H9 (cell line): ENCODE data around the gene FAAP100. TPM values are rescaled to one million over a fixed set of nuclear protein-coding genes. Genes with fewer than 3 reads are reported as not detected.

Experiments
- DNase-seq: peaks from one replicate; pipeline ENCODE4 v3.0.0-alpha.2; 2017
- H2AFZ ChIP-seq: one replicate; pipeline ENCODE4 v1.6.1; 2013; ENCODE audit warnings: mild to moderate bottlenecking, low read length, control low read depth, moderate library complexity
- H2AK5ac ChIP-seq: 2 replicates; pipeline ENCODE4 v1.6.1; 2013; ENCODE audit warnings: low read length, control low read depth, mixed read lengths; ENCODE audit not compliant: insufficient read length
- H2BK120ac ChIP-seq: one replicate; pipeline ENCODE4 v1.6.1; 2013; ENCODE audit warnings: low read depth, mild to moderate bottlenecking, low read length, control low read depth, inconsistent platforms; ENCODE audit not compliant: poor library complexity, severe bottlenecking
- H2BK12ac ChIP-seq: 2 replicates; pipeline ENCODE4 v1.6.1; 2013; ENCODE audit warnings: low read length, control low read depth, mixed read lengths, low read depth; ENCODE audit not compliant: insufficient read length
- H2BK15ac ChIP-seq: 2 replicates; pipeline ENCODE4 v1.6.1; 2013; ENCODE audit warnings: low read depth, low read length, control low read depth
- H2BK20ac ChIP-seq: one replicate; pipeline ENCODE4 v1.6.1; 2013; ENCODE audit warnings: low read depth, mild to moderate bottlenecking, low read length, control low read depth, inconsistent platforms; ENCODE audit not compliant: poor library complexity, severe bottlenecking
- H2BK5ac ChIP-seq: 2 replicates; pipeline ENCODE4 v1.6.1; 2013; ENCODE audit warnings: low read length, control low read depth, mixed read lengths; ENCODE audit not compliant: insufficient read length
- H3K14ac ChIP-seq: 2 replicates; pipeline ENCODE4 v1.6.1; 2013; ENCODE audit warnings: low read length, control low read depth; ENCODE audit not compliant: insufficient read depth
- H3K18ac ChIP-seq: 2 replicates; pipeline ENCODE4 v1.6.1; 2013; ENCODE audit warnings: low read depth, mild to moderate bottlenecking, mixed read lengths, low read length, control low read depth; ENCODE audit not compliant: insufficient read length
- H3K23ac ChIP-seq: 2 replicates; pipeline ENCODE4 v1.6.1; 2013; ENCODE audit warnings: low read length, control low read depth, mixed read lengths, low read depth; ENCODE audit not compliant: insufficient read length
- H3K23me2 ChIP-seq: 2 replicates; pipeline ENCODE4 v1.6.1; 2013; ENCODE audit warnings: low read depth, mild to moderate bottlenecking, mixed read lengths, low read length, control low read depth; ENCODE audit not compliant: insufficient read length, poor library complexity, severe bottlenecking
- H3K27ac ChIP-seq: 2 replicates; pipeline ENCODE4 v1.5.1; 2013; ENCODE audit warnings: low read length, control low read depth, mixed read lengths, low read depth; ENCODE audit not compliant: insufficient read length
- H3K27me3 ChIP-seq: 2 replicates; pipeline ENCODE4 v1.6.1; 2013; ENCODE audit warnings: low read length, control low read depth, inconsistent platforms; ENCODE audit not compliant: insufficient read depth
- H3K4ac ChIP-seq: 2 replicates; pipeline ENCODE4 v1.6.1; 2013; ENCODE audit warnings: low read depth, mild to moderate bottlenecking, control low read depth, inconsistent platforms, low read length, moderate library complexity
- H3K4me1 ChIP-seq: 2 replicates; pipeline ENCODE4 v1.6.1; 2013; ENCODE audit warnings: low read length, control low read depth, inconsistent platforms; ENCODE audit not compliant: insufficient read depth
- H3K4me2 ChIP-seq: 2 replicates; pipeline ENCODE4 v1.6.1; 2013; ENCODE audit warnings: low read length, control low read depth, mixed read lengths; ENCODE audit not compliant: insufficient read length, insufficient read depth
- H3K56ac ChIP-seq: 2 replicates; pipeline ENCODE4 v1.6.1; 2013; ENCODE audit warnings: low read depth, mild to moderate bottlenecking, mixed read lengths, low read length, control low read depth; ENCODE audit not compliant: insufficient read length
- H3K79me1 ChIP-seq: 2 replicates; pipeline ENCODE4 v1.6.1; 2013; ENCODE audit warnings: low read depth, mild to moderate bottlenecking, moderate library complexity, low read length, control low read depth, inconsistent platforms; ENCODE audit not compliant: insufficient read depth, poor library complexity, severe bottlenecking
- H3K79me2 ChIP-seq: 2 replicates; pipeline ENCODE4 v1.6.1; 2013; ENCODE audit warnings: low read length, control low read depth, inconsistent platforms; ENCODE audit not compliant: insufficient read depth
- H3K9ac ChIP-seq: 2 replicates; pipeline ENCODE4 v1.6.1; 2013; ENCODE audit warnings: low read length, control low read depth, mixed read lengths; ENCODE audit not compliant: insufficient read length; ENCODE audit errors: extremely low read depth
- H3K9me3 ChIP-seq: one replicate; pipeline ENCODE4 v1.6.1; 2013; ENCODE audit warnings: low read depth, low read length, inconsistent platforms; ENCODE audit not compliant: control insufficient read depth
- H3T11ph ChIP-seq: one replicate; pipeline ENCODE4 v1.6.1; 2013; ENCODE audit warnings: mild to moderate bottlenecking, low read length, control low read depth, inconsistent platforms
- H4K20me1 ChIP-seq: one replicate; pipeline ENCODE4 v1.6.1; 2013; ENCODE audit not compliant: control insufficient read depth, insufficient read length, insufficient read depth
- H4K5ac ChIP-seq: 2 replicates; pipeline ENCODE4 v1.6.1; 2013; ENCODE audit warnings: low read depth, mild to moderate bottlenecking, mixed read lengths, low read length, control low read depth; ENCODE audit not compliant: insufficient read length
- H4K8ac ChIP-seq: replicated peaks from 2 replicates; pipeline ENCODE4 v1.6.1; 2013; ENCODE audit warnings: low read length, control low read depth, mixed read lengths, low read depth; ENCODE audit not compliant: insufficient read length
- H4K91ac ChIP-seq: 2 replicates; pipeline ENCODE4 v1.6.1; 2013; ENCODE audit warnings: low read depth, mild to moderate bottlenecking, moderate library complexity, mixed read lengths, low read length, control low read depth; ENCODE audit not compliant: insufficient read length
- H3K27ac Mint-ChIP-seq, 3 experiments: 2 replicates in 2 of 3; 3 replicates in 1 of 3; pipeline ENCODE4 v1.8.0; 2020 to 2021; ENCODE audit warnings: mixed read lengths in 3 of 3, mild to moderate bottlenecking in 1 of 3, moderate library complexity in 1 of 3
- H3K27me3 Mint-ChIP-seq: 2 replicates; pipeline ENCODE4 v1.8.0; 2021; ENCODE audit warnings: low read depth, mild to moderate bottlenecking, moderate library complexity, mixed read lengths
- H3K36me3 Mint-ChIP-seq, 3 experiments: 2 replicates in 2 of 3; 3 replicates in 1 of 3; pipeline ENCODE4 v1.8.0; 2020 to 2021; ENCODE audit warnings: low read depth in 3 of 3, mixed read lengths in 3 of 3; ENCODE audit not compliant: insufficient read depth in 1 of 3
- H3K4me1 Mint-ChIP-seq, 2 experiments: 2 replicates each; pipeline ENCODE4 v1.8.0; 2020; ENCODE audit warnings: mixed read lengths in 2 of 2
- H3K4me3 Mint-ChIP-seq, 2 experiments: 2 replicates in 1 of 2; 3 replicates in 1 of 2; pipeline ENCODE4 v1.8.0; 2020 to 2021; ENCODE audit warnings: mild to moderate bottlenecking in 2 of 2, mixed read lengths in 2 of 2, moderate library complexity in 1 of 2
- H3K9me3 Mint-ChIP-seq, 2 experiments: 2 replicates in 1 of 2; 3 replicates in 1 of 2; pipeline ENCODE4 v1.8.0; 2020; ENCODE audit warnings: mild to moderate bottlenecking in 2 of 2, mixed read lengths in 2 of 2, moderate library complexity in 1 of 2
- WGBS: extraction: QIAGEN DNeasy Blood & Tissue Kit; methylation state at CpG from one replicate; pipeline ENCODE4 v1.1.7; 2013; ENCODE audit warnings: missing lambda C conversion rate, low lambda C conversion rate, mixed read lengths; ENCODE audit not compliant: insufficient read length; ENCODE audit errors: extremely low coverage; 5-methylcytosine and 5-hydroxymethylcytosine counted together
- total RNA-seq: library from RNA; stranded (reverse); gene quantifications from 2 replicates; pipeline ENCODE4 v1.2.1, GENCODE V29; 2021
- TF ChIP-seq, protein P1 (sequence below): fragments of 200-600 bp; sonication (generic); conservative IDR thresholded peaks from 3 replicates; pipeline ENCODE4 v1.8.0; 2021; ENCODE audit warnings: antibody characterized with exemption, mild to moderate bottlenecking

Gene FAAP100
- total RNA-seq, 1 experiment from 2014 or later = 54.0 TPM

DNA sequence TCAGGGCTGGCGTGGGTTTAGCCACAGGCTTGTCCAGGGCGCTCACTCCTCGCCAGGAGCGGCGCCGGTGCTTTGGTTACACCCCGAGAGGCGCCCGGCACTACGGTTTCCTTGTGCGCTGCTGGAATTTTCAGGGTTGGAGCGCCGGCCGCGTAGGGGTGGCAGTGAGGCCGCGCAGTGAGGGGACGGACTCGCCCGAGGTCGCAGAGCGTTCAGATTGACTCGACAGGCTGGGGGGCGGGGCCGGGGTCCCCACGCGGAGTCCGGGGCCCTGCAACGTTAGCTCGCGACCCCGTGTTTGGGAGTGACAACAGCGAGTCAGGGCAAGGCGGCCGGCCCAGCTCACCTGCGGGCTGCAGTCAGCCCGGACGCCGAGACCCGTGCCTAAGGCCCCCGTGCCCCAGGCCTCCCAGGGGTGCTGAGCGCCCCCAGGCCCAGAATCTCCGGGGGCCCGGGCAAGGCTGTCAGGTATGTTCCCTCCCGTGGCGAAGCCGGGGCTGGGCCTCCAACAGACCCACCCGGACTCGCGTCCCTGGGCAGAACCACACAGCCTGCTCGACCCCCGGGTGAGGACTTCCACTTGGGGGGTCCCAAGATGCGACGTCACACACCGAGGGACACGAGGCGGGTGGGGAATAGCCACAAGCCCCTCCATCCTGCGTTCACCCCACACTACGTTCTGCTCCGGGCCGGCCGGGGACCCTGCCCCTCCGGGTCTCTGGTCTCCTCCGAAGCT, 38.2 kb downstream of the FAAP100 start:
- Histone ChIP-seq H3T11ph (peak overlapping the region; percentile 60), H3K4me2 (peak overlapping the region; percentile 52), H3K18ac (peak overlapping the region; percentile 97), H4K91ac (peak overlapping the region; percentile 94), H2BK20ac (no peak overlapping the region), H4K20me1 (no peaks in the 10 kb centered on the region), H2AFZ (no peak overlapping the region), H4K5ac (no peak overlapping the region), H2BK12ac (peak overlapping the region; percentile 54), H3K14ac (peak overlapping the region; percentile 95), H2BK120ac (peak overlapping the region; percentile 71), H2BK15ac (peak overlapping the region; percentile 32; the same call in 1 of the 2 replicates), H3K4ac (peak overlapping the region; percentile 91), H2AK5ac (no peak overlapping the region), H3K23ac (no peak overlapping the region), H3K27ac (no peak overlapping the region), H3K23me2 (peaks cover 41% of the 10 kb centered on the region), H4K8ac (no peak overlapping the region), H3K56ac (no peak overlapping the region), H3K79me1 (peaks cover 2% of the 10 kb centered on the region), H3K4me1 (peaks cover 4% of the 10 kb centered on the region; the same call in 1 of the 2 replicates), H3K9ac (peak overlapping the region; percentile 76), H3K9me3 (no peaks in the 10 kb centered on the region), H3K79me2 (peaks cover 25% of the 10 kb centered on the region; the same call in 1 of the 2 replicates), H2BK5ac (no peak overlapping the region), H3K27me3 (no peaks in the 10 kb centered on the region; the same call in 1 of the 2 replicates)
- DNase-seq = peak; percentile 83
- peak overlapping the region; percentile 68 to 80 for H3K4me3 Mint-ChIP-seq
- no CpG with 5 or more reads among the region's 64 CpGs for WGBS
- H3K36me3 Mint-ChIP-seq = peaks cover 33 to 38% (median 34%) of the 10 kb centered on the region in 3 experiments
- H3K4me1 Mint-ChIP-seq = peaks cover 33 to 43% of the 10 kb centered on the region in 2 experiments
- peaks cover 7 to 19% of the 10 kb centered on the region in 2 experiments; a peak in 4 of 5 replicates for H3K9me3 Mint-ChIP-seq
- TF ChIP-seq, protein P1, sequence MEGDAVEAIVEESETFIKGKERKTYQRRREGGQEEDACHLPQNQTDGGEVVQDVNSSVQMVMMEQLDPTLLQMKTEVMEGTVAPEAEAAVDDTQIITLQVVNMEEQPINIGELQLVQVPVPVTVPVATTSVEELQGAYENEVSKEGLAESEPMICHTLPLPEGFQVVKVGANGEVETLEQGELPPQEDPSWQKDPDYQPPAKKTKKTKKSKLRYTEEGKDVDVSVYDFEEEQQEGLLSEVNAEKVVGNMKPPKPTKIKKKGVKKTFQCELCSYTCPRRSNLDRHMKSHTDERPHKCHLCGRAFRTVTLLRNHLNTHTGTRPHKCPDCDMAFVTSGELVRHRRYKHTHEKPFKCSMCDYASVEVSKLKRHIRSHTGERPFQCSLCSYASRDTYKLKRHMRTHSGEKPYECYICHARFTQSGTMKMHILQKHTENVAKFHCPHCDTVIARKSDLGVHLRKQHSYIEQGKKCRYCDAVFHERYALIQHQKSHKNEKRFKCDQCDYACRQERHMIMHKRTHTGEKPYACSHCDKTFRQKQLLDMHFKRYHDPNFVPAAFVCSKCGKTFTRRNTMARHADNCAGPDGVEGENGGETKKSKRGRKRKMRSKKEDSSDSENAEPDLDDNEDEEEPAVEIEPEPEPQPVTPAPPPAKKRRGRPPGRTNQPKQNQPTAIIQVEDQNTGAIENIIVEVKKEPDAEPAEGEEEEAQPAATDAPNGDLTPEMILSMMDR = no peak
- H3K27ac Mint-ChIP-seq = peak overlapping the region; percentile 53 to 84 (median 78); a peak in 4 of 7 replicates
- H3K27me3 Mint-ChIP-seq = peaks cover 16% of the 10 kb centered on the region
